Measurements from ENCODE around the gene ZNF500. TPM values are rescaled to one million over a fixed set of nuclear protein-coding genes. Genes with fewer than 3 reads are reported as not detected.

Gene ZNF500
- polyA plus RNA-seq, 1 of the 3 experiments (the other 2 are of a cell fraction) = 6.3 TPM

- Histone ChIP-seq H3K4me1 (ENCODE audit: control insufficient read depth in 1 of 2, insufficient read depth in 2 of 2, low read depth in 1 of 2, low read length in 1 of 2) (peaks cover 0 to 18% of the 10 kb centered on the region in 2 experiments; a peak in 3 of 4 replicates), H3K4me2 (peak overlapping the region; percentile 95), H3K9me3 (no peaks in the 10 kb centered on the region), H3K9ac (peak overlapping the region; percentile 64), H3K79me2 (ENCODE audit: insufficient read depth) (0 out of 2 replicates have a peak, but pooled peaks cover 7% of the 10 kb centered on the region), H3K27me3 (ENCODE audit: insufficient read depth) (no peaks in the 10 kb centered on the region), H4K20me1 (ENCODE audit: insufficient read depth) (no peaks in the 10 kb centered on the region), H3K27ac (ENCODE audit: low read depth in 2 of 2, low read length in 1 of 2) (peak overlapping the region; percentile 57 to 93), H3K4me3 (ENCODE audit: low read depth in 2 of 2, low read length in 1 of 2) (peak overlapping the region; percentile 83), H2AFZ (ENCODE audit: low read depth) (peak overlapping the region; percentile 88; the same call in 1 of the 2 replicates), H3F3A (replicated peaks; ENCODE audit: insufficient read depth) (peaks cover 15% of the 10 kb centered on the region), H3K9me2 (no peaks in the 10 kb centered on the region), H3K36me3 (replicated peaks in 1 of 2; ENCODE audit: control insufficient read depth in 1 of 2, insufficient read depth in 2 of 2, low read length in 1 of 2) (peaks cover 11 to 32% of the 10 kb centered on the region in 2 experiments)
- CTCF ChIA-PET = interaction anchor here (0.6 to 1.1 kb wide), 4 partner anchors 15 to 285 kb away, joined by 3 to 4 read pairs (median 3); partner anchors contain the start of genes ANKS3, DNAAF8 and SEPTIN12
- POLR2A ChIA-PET = interaction anchor here (0.6 to 2.1 kb wide), 6 partner anchors 15 to 68 kb away, joined by 3 to 9 read pairs (median 4); partner anchors contain the start of genes ANKS3, DNAAF8 and SEPTIN12
- WGBS (ENCODE audit: low lambda C conversion rate) = 0% methylated on average over 10 of the region's 59 CpGs
- peak; percentile 99 for DNase-seq
- TF ChIP-seq ZBTB33 (IDR thresholded peaks at IDR 0.05; ENCODE audit: borderline replicate concordance, low read depth) = no peak
- TF ChIP-seq CTCF (IDR thresholded peaks at IDR 0.05) = no peak
- no peak for TF ChIP-seq REST (IDR thresholded peaks at IDR 0.05; ENCODE audit: low read depth, low read length)
- TF ChIP-seq YY1 (IDR thresholded peaks at IDR 0.05; ENCODE audit: low read depth) = no peak
- no peak for TF ChIP-seq GABPA (IDR thresholded peaks at IDR 0.05; ENCODE audit: low read depth)
- TF ChIP-seq SMC3 (IDR thresholded peaks at IDR 0.05; ENCODE audit: low read depth, low read length) = no peak
- no peak for TF ChIP-seq NRF1 (IDR thresholded peaks at IDR 0.05; ENCODE audit: low read depth, low read length)
- TF ChIP-seq USF2 (IDR thresholded peaks at IDR 0.05; ENCODE audit: borderline replicate concordance, low read depth, low read length) = no peak
- no peak for TF ChIP-seq RAD21 (IDR thresholded peaks at IDR 0.05; ENCODE audit: low read length)
- no peak for TF ChIP-seq RFX5 (IDR thresholded peaks at IDR 0.05; ENCODE audit: low read length)
- no peak for TF ChIP-seq EZH2phosphoT487 (IDR thresholded peaks at IDR 0.05; ENCODE audit: borderline replicate concordance, low read depth)
- TF ChIP-seq EP300 (IDR thresholded peaks at IDR 0.05; ENCODE audit: borderline replicate concordance in 1 of 2, low read depth in 1 of 2, low read length in 1 of 2) = no peak
- TF ChIP-seq USF1 (IDR thresholded peaks at IDR 0.05; ENCODE audit: borderline replicate concordance, low read depth) = no peak
- no peak for TF ChIP-seq FOXJ3 (CRISPR knock-in tag; IDR thresholded peaks at IDR 0.05)
- TF ChIP-seq TAF1 (IDR thresholded peaks at IDR 0.05; ENCODE audit: borderline replicate concordance, low read depth, low read length) = no peak
- no peak for TF ChIP-seq FOSL2 (IDR thresholded peaks at IDR 0.05; ENCODE audit: borderline replicate concordance, low read depth)
- TF ChIP-seq NFIC (IDR thresholded peaks at IDR 0.05; ENCODE audit: borderline replicate concordance) = no peak
- TF ChIP-seq TCF12 (IDR thresholded peaks at IDR 0.05) = no peak
- TF ChIP-seq ELF1 (IDR thresholded peaks at IDR 0.05) = no peak
- TF ChIP-seq RXRA (IDR thresholded peaks at IDR 0.05; ENCODE audit: borderline replicate concordance, low read depth) = no peak
- TF ChIP-seq MAX (IDR thresholded peaks at IDR 0.05; ENCODE audit: low read depth) = no peak
- no peak for TF ChIP-seq FOXM1 (IDR thresholded peaks at IDR 0.05; ENCODE audit: low read depth)
- no peak for TF ChIP-seq TEAD4 (IDR thresholded peaks at IDR 0.05; ENCODE audit: borderline replicate concordance, insufficient read depth)
- TF ChIP-seq MXI1 (IDR thresholded peaks at IDR 0.05; ENCODE audit: low read depth, low read length) = 0 out of 2 replicates have a peak, but pooled peaks have one; percentile 14
Measured at GRCh38 chr16:4802659-4803287, 35.8 kb upstream of the ZNF500 start.

Data from SK-N-SH (cell line).